HFFc6 (cell line): Measurements from ENCODE around the gene YAF2. TPM values are rescaled to one million over a fixed set of nuclear protein-coding genes. Genes with fewer than 3 reads are reported as not detected.
A peak's percentile ranks its signal among the peaks of the same experiment; 100 is the strongest.
"Not testable (repeated sequence)": the region's sequence is repeated elsewhere in the genome, so short reads cannot be mapped to it uniquely, and the experiment has no call there.

ENCODE experiments used
- DNase-seq: peaks from one replicate; pipeline ENCODE4 v3.0.0-alpha.2; 2018
- H3K27ac Mint-ChIP-seq: 2 replicates; pipeline ENCODE4 v1.8.0; 2020; ENCODE audit warnings: mild to moderate bottlenecking, mixed read lengths
- H3K27me3 Mint-ChIP-seq: 2 replicates; pipeline ENCODE4 v1.8.0; 2021; ENCODE audit warnings: mild to moderate bottlenecking, moderate library complexity, mixed read lengths; ENCODE audit not compliant: insufficient read depth
- H3K36me3 Mint-ChIP-seq: 2 replicates; pipeline ENCODE4 v1.8.0; 2021; ENCODE audit warnings: low read depth, mixed read lengths
- H3K4me1 Mint-ChIP-seq: 2 replicates; pipeline ENCODE4 v1.8.0; 2020; ENCODE audit warnings: low read depth, mixed read lengths
- H3K4me3 Mint-ChIP-seq: 2 replicates; pipeline ENCODE4 v1.8.0; 2020; ENCODE audit warnings: mild to moderate bottlenecking, moderate library complexity, mixed read lengths
- H3K9me3 Mint-ChIP-seq: 2 replicates; pipeline ENCODE4 v1.8.0; 2020; ENCODE audit warnings: mild to moderate bottlenecking, mixed read lengths
- CTCF ChIP-seq: fragments of 200-600 bp; sonication (generic); IDR thresholded peaks from 2 replicates; pipeline ENCODE4 v1.5.0; 2021; ENCODE audit warnings: antibody characterized with exemption, mild to moderate bottlenecking
- total RNA-seq, 6 experiments: library from RNA; stranded (reverse); fragmentation: NEBNext Ultra II Directional; extraction: Animal tissue kit (Norgen Biotek cat#: 25700); gene quantifications; 2 replicates in 1 of 6; 3 replicates in 5 of 6; pipeline ENCODE4 v1.2.3, GENCODE V29; 2021

YAF2 gene
- total RNA-seq, 6 experiments from 2014 or later, result 22.2 to 31.2 (median 27.6) TPM

- Mint-ChIP-seq H3K36me3 (peaks cover 8% of the 10 kb centered on the region), H3K4me1 (peaks cover 34% of the 10 kb centered on the region), H3K27ac (peak overlapping the region; percentile 89), H3K9me3 (no peaks in the 10 kb centered on the region), H3K27me3 (no peaks in the 10 kb centered on the region), H3K4me3 (peak overlapping the region; percentile 94)
- peak; percentile 66 for TF ChIP-seq CTCF
- DNase-seq, result peak; percentile 78
These were observed 796 bp downstream of the YAF2 start for GRCh38 chr12:42237052-42237852.

GRCh38 chr12:42236017-42236416 is 2.0 kb downstream of the YAF2 start:
- H3K27ac Mint-ChIP-seq, result peak overlapping the region; percentile 39
- H3K27me3 Mint-ChIP-seq, result no peaks in the 10 kb centered on the region
- DNase-seq, result no peak
- H3K4me1 Mint-ChIP-seq, result peaks cover 35% of the 10 kb centered on the region
- peaks cover 8% of the 10 kb centered on the region for H3K36me3 Mint-ChIP-seq
- H3K4me3 Mint-ChIP-seq, result peak overlapping the region; percentile 94
- no peaks in the 10 kb centered on the region for H3K9me3 Mint-ChIP-seq
- TF ChIP-seq CTCF, result no peak

- H3K36me3 Mint-ChIP-seq, result peaks cover 8% of the 10 kb centered on the region
- H3K27me3 Mint-ChIP-seq, result no peaks in the 10 kb centered on the region
- H3K4me1 Mint-ChIP-seq, result peaks cover 41% of the 10 kb centered on the region
- H3K4me3 Mint-ChIP-seq, result peak overlapping the region; percentile 94
- H3K9me3 Mint-ChIP-seq, result no peaks in the 10 kb centered on the region
- no peak for DNase-seq
- TF ChIP-seq CTCF, result no peak
- peak overlapping the region; percentile 39 for H3K27ac Mint-ChIP-seq
These were observed 2.6 kb downstream of the YAF2 start for GRCh38 chr12:42235426-42235825.

- TF ChIP-seq CTCF, result no peak
- Mint-ChIP-seq H3K36me3 (peaks cover 8% of the 10 kb centered on the region), H3K4me3 (peak overlapping the region; percentile 94), H3K27me3 (no peaks in the 10 kb centered on the region), H3K9me3 (no peaks in the 10 kb centered on the region), H3K4me1 (peaks cover 46% of the 10 kb centered on the region), H3K27ac (peak overlapping the region; percentile 39)
- no peak for DNase-seq
These were observed 3.1 kb downstream of the YAF2 start for GRCh38 chr12:42234970-42235369.

GRCh38 chr12:42227525-42227924 is 10.5 kb downstream of the YAF2 start:
- H3K27me3 Mint-ChIP-seq, H3K27ac Mint-ChIP-seq, H3K9me3 Mint-ChIP-seq, DNase-seq, H3K4me3 Mint-ChIP-seq: not testable (repeated sequence)
- peaks cover 20% of the 10 kb centered on the region; the same call in 1 of the 2 replicates for H3K36me3 Mint-ChIP-seq
- peaks cover 15% of the 10 kb centered on the region for H3K4me1 Mint-ChIP-seq

- not testable (repeated sequence) for H3K4me3 Mint-ChIP-seq, H3K27ac Mint-ChIP-seq, DNase-seq, H3K9me3 Mint-ChIP-seq, H3K27me3 Mint-ChIP-seq
- Mint-ChIP-seq H3K36me3 (peaks cover 20% of the 10 kb centered on the region; the same call in 1 of the 2 replicates), H3K4me1 (peaks cover 21% of the 10 kb centered on the region)
These were observed 13.5 kb downstream of the YAF2 start for GRCh38 chr12:42224501-42224900.
